B cell (primary cell): ENCODE measurements around the gene POGZ.

Experiments
- CTCF ChIP-seq: fragments of 200-600 bp; IDR thresholded peaks from one replicate; pipeline ENCODE4 v1.8.0; 2022; ENCODE audit warnings: antibody characterized with exemption, mild to moderate bottlenecking
- EZH2 ChIP-seq: IDR thresholded peaks from 2 replicates; pipeline ENCODE4 v1.6.1; 2012; ENCODE audit warnings: borderline replicate concordance, low read depth, mild to moderate bottlenecking, moderate library complexity, low read length; ENCODE audit not compliant: insufficient read depth, poor library complexity, severe bottlenecking

GRCh38 chr1:151371370-151372057 is 87.8 kb downstream of the POGZ start:
- TF ChIP-seq CTCF (no peak), EZH2 (no peak)
